ENCODE data around the gene AOPEP. TPM values are rescaled to one million over a fixed set of nuclear protein-coding genes. Genes with fewer than 3 reads are reported as not detected.

Gene AOPEP
- total and polyA plus RNA-seq, 2 of the 13 experiments (the other 11 are each of a cell fraction or from before 2014, with no cell fraction given): 22.2 to 41.6 TPM

- TF ChIP-seq ZBTB39 (CRISPR knock-in tag; IDR thresholded peaks at IDR 0.05) (no peak), NCOA1 (CRISPR knock-in tag; IDR thresholded peaks at IDR 0.05) (no peak), HIVEP1 (CRISPR knock-in tag; IDR thresholded peaks at IDR 0.05) (no peak), ZNF883 (CRISPR knock-in tag; IDR thresholded peaks at IDR 0.05; ENCODE audit: not compliant biosample characterization) (no peak), SNAPC2 (CRISPR knock-in tag; IDR thresholded peaks at IDR 0.05) (no peak), SKI (IDR thresholded peaks at IDR 0.05; ENCODE audit: partially characterized antibody) (no peak), ZNF546 (CRISPR knock-in tag; conservative IDR thresholded peaks at IDR 0.05) (no peak), LRRFIP1 (CRISPR knock-in tag; conservative IDR thresholded peaks at IDR 0.05) (no peak), RARG (CRISPR knock-in tag; IDR thresholded peaks at IDR 0.05; ENCODE audit: low read depth) (no peak), ZNF282 (IDR thresholded peaks at IDR 0.05; ENCODE audit: partially characterized antibody) (no peak), CENPBD1 (CRISPR knock-in tag; IDR thresholded peaks at IDR 0.05; ENCODE audit: borderline replicate concordance, low read depth) (no peak), FOXC1 (CRISPR knock-in tag; IDR thresholded peaks at IDR 0.05; ENCODE audit: borderline replicate concordance) (no peak), MYNN (CRISPR knock-in tag; IDR thresholded peaks at IDR 0.05; ENCODE audit: low read depth) (no peak), DPF2 (CRISPR knock-in tag; IDR thresholded peaks at IDR 0.05; ENCODE audit: borderline replicate concordance, low read depth) (no peak), PAF1 (CRISPR knock-in tag; IDR thresholded peaks at IDR 0.05) (no peak), RELA (CRISPR knock-in tag; IDR thresholded peaks at IDR 0.05) (no peak), ZNF274 (CRISPR knock-in tag; IDR thresholded peaks at IDR 0.05) (no peak), ZBTB26 (CRISPR knock-in tag; IDR thresholded peaks at IDR 0.05; ENCODE audit: borderline replicate concordance) (no peak), MAZ (IDR thresholded peaks at IDR 0.05; ENCODE audit: borderline replicate concordance, low read depth, low read length) (no peak), MAZ (CRISPR knock-in tag; IDR thresholded peaks at IDR 0.05; ENCODE audit: low read depth) (no peak), ZNF33B (CRISPR knock-in tag; IDR thresholded peaks at IDR 0.05) (no peak), ASH2L (IDR thresholded peaks at IDR 0.05; ENCODE audit: insufficient read length, low read depth, low read length) (no peak), NFIC (IDR thresholded peaks at IDR 0.05; ENCODE audit: low read length) (peak; percentile 50; the same call in 1 of the 2 replicates), ZNF660 (CRISPR knock-in tag; IDR thresholded peaks at IDR 0.05; ENCODE audit: borderline replicate concordance, low read depth) (no peak), ERF (CRISPR knock-in tag; IDR thresholded peaks at IDR 0.05) (peak; percentile 14; the same call in 1 of the 2 replicates)
Observed at GRCh38 chr9:94853887-94854286, 127.4 kb downstream of the AOPEP start (continued).
